GM18907 (cell line): Measurements from ENCODE around the gene DNAH12.

ENCODE experiments used
- ATAC-seq: cut with Tn5 transposase; IDR thresholded peaks from one replicate; pipeline ENCODE4 v1.9.1; 2021; ENCODE audit warnings: mild to moderate bottlenecking, moderate library complexity; ENCODE audit not compliant: unreplicated experiment

DNAH12 gene, protein sequence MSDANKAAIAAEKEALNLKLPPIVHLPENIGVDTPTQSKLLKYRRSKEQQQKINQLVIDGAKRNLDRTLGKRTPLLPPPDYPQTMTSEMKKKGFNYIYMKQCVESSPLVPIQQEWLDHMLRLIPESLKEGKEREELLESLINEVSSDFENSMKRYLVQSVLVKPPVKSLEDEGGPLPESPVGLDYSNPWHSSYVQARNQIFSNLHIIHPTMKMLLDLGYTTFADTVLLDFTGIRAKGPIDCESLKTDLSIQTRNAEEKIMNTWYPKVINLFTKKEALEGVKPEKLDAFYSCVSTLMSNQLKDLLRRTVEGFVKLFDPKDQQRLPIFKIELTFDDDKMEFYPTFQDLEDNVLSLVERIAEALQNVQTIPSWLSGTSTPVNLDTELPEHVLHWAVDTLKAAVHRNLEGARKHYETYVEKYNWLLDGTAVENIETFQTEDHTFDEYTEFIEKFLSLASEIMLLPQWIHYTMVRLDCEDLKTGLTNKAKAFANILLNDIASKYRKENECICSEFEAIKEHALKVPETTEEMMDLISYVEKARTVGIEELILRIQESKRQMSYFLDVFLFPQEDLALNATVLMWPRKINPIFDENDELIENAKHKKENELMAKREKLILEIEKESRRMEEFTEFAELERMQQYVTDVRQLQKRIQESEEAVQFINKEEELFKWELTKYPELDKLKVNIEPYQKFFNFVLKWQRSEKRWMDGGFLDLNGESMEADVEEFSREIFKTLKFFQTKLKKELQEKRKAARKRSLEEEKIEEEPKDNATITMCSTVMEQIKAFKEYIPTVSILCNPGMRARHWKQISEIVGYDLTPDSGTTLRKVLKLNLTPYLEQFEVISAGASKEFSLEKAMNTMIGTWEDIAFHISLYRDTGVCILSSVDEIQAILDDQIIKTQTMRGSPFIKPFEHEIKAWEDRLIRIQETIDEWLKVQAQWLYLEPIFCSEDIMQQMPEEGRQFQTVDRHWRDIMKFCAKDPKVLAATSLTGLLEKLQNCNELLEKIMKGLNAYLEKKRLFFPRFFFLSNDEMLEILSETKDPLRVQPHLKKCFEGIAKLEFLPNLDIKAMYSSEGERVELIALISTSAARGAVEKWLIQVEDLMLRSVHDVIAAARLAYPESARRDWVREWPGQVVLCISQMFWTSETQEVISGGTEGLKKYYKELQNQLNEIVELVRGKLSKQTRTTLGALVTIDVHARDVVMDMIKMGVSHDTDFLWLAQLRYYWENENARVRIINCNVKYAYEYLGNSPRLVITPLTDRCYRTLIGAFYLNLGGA (N-terminal part only)

GRCh38 chr3:57544181-57545125 lies at the start of gene DNAH12:
TSS of gene DNAH12 (minus strand) at chr3:57544344. CDS start at chr3:57542870, 1,474 bp downstream.
- ATAC-seq, result no peak

GRCh38 chr3:57592306-57592705 lies 48.2 kb upstream of the DNAH12 start:
- no peak for ATAC-seq

DNA sequence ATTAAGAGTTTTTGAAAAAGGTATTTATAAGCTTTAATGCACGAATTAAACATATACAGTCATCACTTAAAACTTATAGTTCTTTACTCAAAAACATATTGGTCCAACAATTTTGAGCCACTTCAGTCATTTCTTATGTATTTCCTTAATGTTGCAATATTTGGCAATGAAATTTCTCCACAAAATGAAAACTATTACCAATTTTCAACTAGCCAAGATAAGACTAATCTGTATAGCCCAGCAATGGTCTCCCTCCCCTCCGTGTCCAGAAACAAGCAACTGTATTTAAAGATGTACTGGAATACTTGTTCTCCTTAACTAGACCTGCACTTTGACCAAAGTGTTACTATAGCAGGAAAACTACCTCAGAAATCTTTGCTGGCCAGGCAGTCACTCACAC lies 43.8 kb upstream of the DNAH12 start:
- ATAC-seq, result no peak

DNA sequence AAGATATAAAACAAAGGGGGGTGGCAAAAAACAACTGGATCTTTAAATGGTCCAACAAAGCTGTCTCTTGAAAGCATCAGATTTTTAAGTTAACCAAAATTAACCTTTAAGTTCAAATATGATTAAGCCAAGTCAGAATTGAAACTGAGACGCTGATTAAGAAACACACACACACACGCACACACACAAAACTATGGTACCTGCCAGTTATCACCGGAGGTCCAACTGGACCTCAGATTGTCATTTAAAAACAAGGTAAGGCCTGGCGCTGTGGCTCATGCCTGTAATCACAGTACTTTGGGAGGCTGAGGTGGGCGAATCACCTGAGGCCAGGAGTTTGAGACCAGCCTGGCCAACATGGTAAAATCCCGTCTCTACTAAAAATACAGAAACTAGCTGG lies 42.6 kb upstream of the DNAH12 start:
- no peak for ATAC-seq

- ATAC-seq, result no peak
These were observed 39.4 kb upstream of the DNAH12 start for GRCh38 chr3:57583544-57583943.

GRCh38 chr3:57582474-57583168 lies 38.5 kb upstream of the DNAH12 start:
- ATAC-seq, result no peak

- no peak for ATAC-seq
These were observed 33.7 kb upstream of the DNAH12 start for GRCh38 chr3:57577801-57578200.

- no peak for ATAC-seq
These were observed 32.0 kb upstream of the DNAH12 start for GRCh38 chr3:57575966-57576626.

- ATAC-seq, result no peak
These were observed 28.0 kb upstream of the DNAH12 start for GRCh38 chr3:57572096-57572495.

DNA sequence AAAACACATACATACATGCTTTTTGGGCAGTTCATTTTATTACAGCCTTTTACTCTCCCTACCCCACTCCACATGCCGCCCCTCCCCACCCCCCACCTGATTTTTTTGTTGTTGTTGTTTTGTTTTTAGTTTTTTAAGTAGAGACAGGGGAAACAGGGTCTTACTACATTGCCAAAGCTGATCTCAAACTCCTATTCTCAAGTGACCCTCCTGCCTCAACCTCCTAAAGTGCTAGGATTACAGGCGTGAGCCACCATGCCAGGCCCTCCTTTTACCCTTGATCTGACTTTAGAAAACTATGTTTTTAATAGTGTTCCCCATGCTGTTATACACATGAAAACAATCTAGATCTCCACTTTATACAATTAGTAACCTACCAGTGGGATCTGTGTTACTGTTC lies 26.7 kb upstream of the DNAH12 start:
- no peak for ATAC-seq

DNA sequence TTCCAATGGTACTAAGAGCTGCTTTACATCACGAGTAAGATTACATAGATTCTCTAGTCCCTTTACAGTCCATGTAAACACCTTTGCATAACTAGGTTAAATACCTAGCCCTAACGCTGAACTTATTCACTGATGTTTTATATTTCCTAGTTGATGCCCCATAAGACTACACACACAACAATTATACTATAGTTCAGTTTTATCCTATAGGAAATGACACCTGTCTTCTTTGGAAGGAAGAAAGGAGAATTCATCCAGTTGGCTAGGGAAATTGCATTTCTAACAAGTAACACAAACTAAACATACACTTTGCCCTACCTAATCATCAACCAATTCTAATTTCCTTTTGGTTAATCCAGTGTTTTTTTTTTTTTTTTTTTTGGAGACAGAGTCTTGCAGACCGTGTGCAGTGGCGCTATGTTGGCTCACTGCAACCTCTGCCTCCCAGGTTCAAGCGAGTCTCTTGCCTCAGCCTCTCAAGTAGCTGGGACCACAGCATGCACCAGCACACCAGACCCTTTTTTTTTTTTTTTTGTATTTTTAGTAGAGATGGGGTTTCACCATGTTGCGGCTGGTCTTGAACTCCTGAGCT lies 25.8 kb upstream of the DNAH12 start:
- no peak for ATAC-seq

GRCh38 chr3:57559526-57559925 lies 15.4 kb upstream of the DNAH12 start:
- ATAC-seq, result no peak

DNA sequence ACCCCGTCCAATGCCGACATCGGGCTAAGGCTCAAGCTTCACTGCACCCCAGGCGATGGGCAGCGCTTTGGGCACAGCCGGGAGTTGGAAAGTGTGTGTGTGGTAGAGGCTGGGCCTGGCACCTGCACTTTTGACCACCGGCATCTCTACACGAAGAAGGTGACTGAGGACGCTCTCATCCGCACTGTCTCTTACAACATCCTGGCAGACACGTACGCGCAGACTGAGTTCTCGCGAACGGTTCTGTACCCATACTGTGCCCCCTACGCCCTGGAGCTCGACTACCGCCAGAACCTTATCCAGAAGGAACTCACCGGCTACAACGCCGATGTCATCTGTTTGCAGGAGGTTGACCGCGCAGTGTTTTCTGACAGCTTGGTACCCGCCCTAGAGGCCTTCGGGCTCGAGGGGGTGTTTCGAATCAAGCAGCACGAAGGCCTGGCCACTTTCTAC lies 13.0 kb upstream of the DNAH12 start:
- ATAC-seq, result peak; percentile 20

GRCh38 chr3:57556459-57557084 lies 12.4 kb upstream of the DNAH12 start:
- peak; percentile 46 for ATAC-seq

GRCh38 chr3:57555738-57556458 lies 11.8 kb upstream of the DNAH12 start, which contains the start of gene PDE12:
TSS of gene PDE12 (plus strand) at chr3:57556274. CDS start at chr3:57556380, 106 bp downstream.
- peak; percentile 85 for ATAC-seq

- ATAC-seq, result no peak
These were observed 11.2 kb upstream of the DNAH12 start for GRCh38 chr3:57555306-57555705.

DNA sequence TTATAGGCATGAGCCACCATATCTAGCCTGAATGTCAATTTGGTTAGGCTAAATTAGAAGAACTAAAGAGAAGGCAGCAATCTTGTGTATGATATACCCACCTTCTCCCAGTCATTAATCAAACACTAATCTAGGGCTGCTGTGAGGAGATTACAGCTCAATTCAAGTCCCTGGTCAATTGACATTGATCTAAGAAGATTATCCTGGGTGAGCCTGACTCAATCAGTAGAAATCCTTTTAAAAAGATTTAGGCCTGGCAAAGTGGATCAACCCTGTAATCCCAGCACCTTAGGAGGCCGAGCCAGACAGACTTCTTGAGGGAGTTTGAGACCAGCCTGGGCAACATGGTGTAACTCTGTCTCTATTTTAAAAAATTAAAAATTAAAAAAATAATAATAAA lies 2.5 kb upstream of the DNAH12 start:
- no peak for ATAC-seq
